ENCODE data around the gene ERG.

Gene ERG

GRCh38 chr21:38498057-38498833 lies at the start of gene ERG:
ERG (minus strand) TSS chr21:38498477; CDS start chr21:38498380, 97 bp downstream.
- no peak for DNase-seq

GRCh38 chr21:38544661-38545060 lies 46.4 kb upstream of the ERG start:
- no peak for DNase-seq

GRCh38 chr21:38542263-38542662 lies 44.0 kb upstream of the ERG start:
- no peak for DNase-seq

GRCh38 chr21:38538353-38538752 lies 40.1 kb upstream of the ERG start:
- no peak for DNase-seq

GRCh38 chr21:38534591-38534990 lies 36.3 kb upstream of the ERG start:
- DNase-seq: no peak

GRCh38 chr21:38533887-38534286 lies 35.6 kb upstream of the ERG start:
- no peak for DNase-seq

- DNase-seq: no peak
These were observed 33.3 kb upstream of the ERG start for GRCh38 chr21:38531591-38531990.

- no peak for DNase-seq
These were observed 32.8 kb upstream of the ERG start for GRCh38 chr21:38531039-38531541.

- DNase-seq: no peak
These were observed 29.5 kb upstream of the ERG start for GRCh38 chr21:38527737-38528136.

- no peak for DNase-seq
These were observed 27.2 kb upstream of the ERG start for GRCh38 chr21:38525454-38525853.

GRCh38 chr21:38524168-38525153 lies 26.2 kb upstream of the ERG start:
- DNase-seq: no peak

GRCh38 chr21:38520511-38520910 lies 22.2 kb upstream of the ERG start:
- no peak for DNase-seq

- no peak for DNase-seq
These were observed 13.5 kb upstream of the ERG start for GRCh38 chr21:38511662-38512243.

GRCh38 chr21:38511198-38511597 lies 12.9 kb upstream of the ERG start:
- no peak for DNase-seq

- DNase-seq: no peak
These were observed 9.2 kb upstream of the ERG start for GRCh38 chr21:38507374-38507942.

GRCh38 chr21:38506661-38507281 lies 8.5 kb upstream of the ERG start:
- no peak for DNase-seq

- no peak for DNase-seq
These were observed 7.6 kb upstream of the ERG start for GRCh38 chr21:38505654-38506523.

GRCh38 chr21:38504066-38504465 lies 5.8 kb upstream of the ERG start:
- no peak for DNase-seq

- DNase-seq: no peak
These were observed 5.3 kb upstream of the ERG start for GRCh38 chr21:38503583-38503982.

GRCh38 chr21:38500073-38500472 lies 1.8 kb upstream of the ERG start:
- DNase-seq: no peak

GRCh38 chr21:38499296-38499695 lies 1.0 kb upstream of the ERG start:
- DNase-seq: no peak

Measured in NCI-H1436 treated with DMSO at 0.1 percent for 48 hours (cell line).